DND-41 (cell line): ENCODE data around the gene EXO1.

Source experiments
- ATAC-seq: fragments of 200-7000 bp; cut with Tn5 transposase; 3 replicates; pipeline ENCODE4 v1.9.1; 2021; ENCODE audit warnings: low read depth; ENCODE audit not compliant: insufficient read depth
- DNase-seq: peaks from one replicate; pipeline ENCODE4 v3.0.0-alpha.2; 2020
- H2AFZ ChIP-seq: 2 replicates; pipeline ENCODE4 v1.6.0; 2012; ENCODE audit warnings: low read depth, low read length
- H3K27ac ChIP-seq: 2 replicates; pipeline ENCODE4 v1.5.1; 2012; ENCODE audit warnings: low read length, inconsistent platforms
- H3K27me3 ChIP-seq: fragments of 200-600 bp; sonication (generic); 2 replicates; pipeline ENCODE4 v1.6.0; 2012; ENCODE audit warnings: low read length, mild to moderate bottlenecking, inconsistent platforms; ENCODE audit not compliant: insufficient read depth, poor library complexity
- H3K36me3 ChIP-seq: 2 replicates; pipeline ENCODE4 v1.5.1; 2012; ENCODE audit warnings: low read length, inconsistent platforms; ENCODE audit not compliant: insufficient read depth
- H3K4me1 ChIP-seq: 2 replicates; pipeline ENCODE4 v1.5.1; 2012; ENCODE audit warnings: mild to moderate bottlenecking, low read length; ENCODE audit not compliant: insufficient read depth
- H3K4me2 ChIP-seq: 2 replicates; pipeline ENCODE4 v1.6.0; 2012; ENCODE audit warnings: mild to moderate bottlenecking, moderate library complexity, low read length, inconsistent platforms; ENCODE audit not compliant: insufficient read depth
- H3K4me3 ChIP-seq, 2 experiments: fragments of 200-600 bp in 1 of 2; shearing (Covaris generic) in 1 of 2; 2 replicates each; pipeline ENCODE4 v1.5.1; 2012 to 2016; ENCODE audit warnings: inconsistent platforms in 2 of 2, low read length in 2 of 2, mild to moderate bottlenecking in 2 of 2, low read depth in 1 of 2, moderate library complexity in 1 of 2
- H3K79me2 ChIP-seq: 2 replicates; pipeline ENCODE4 v1.6.0; 2012; ENCODE audit warnings: low read length, inconsistent platforms; ENCODE audit not compliant: insufficient read depth
- H3K9ac ChIP-seq: 2 replicates; pipeline ENCODE4 v1.6.0; 2012; ENCODE audit warnings: low read depth, mild to moderate bottlenecking, inconsistent platforms, low read length, moderate library complexity
- H3K9me3 ChIP-seq: 2 replicates; pipeline ENCODE4 v1.5.1; 2012; ENCODE audit warnings: low read length, moderate library complexity, mild to moderate bottlenecking, inconsistent platforms; ENCODE audit not compliant: insufficient read depth, severe bottlenecking
- H4K20me1 ChIP-seq: 2 replicates; pipeline ENCODE4 v1.6.0; 2012; ENCODE audit warnings: low read length; ENCODE audit not compliant: insufficient read depth
- CTCF ChIP-seq: IDR thresholded peaks from 2 replicates; pipeline ENCODE4 v1.5.1; 2012; ENCODE audit warnings: borderline replicate concordance, low read length, moderate library complexity, mild to moderate bottlenecking; ENCODE audit not compliant: poor library complexity, severe bottlenecking; ENCODE audit errors: extremely low read depth
- EZH2 ChIP-seq: IDR thresholded peaks from 3 replicates; pipeline ENCODE4 v1.6.1; 2012; ENCODE audit warnings: borderline replicate concordance, low read depth, mild to moderate bottlenecking, moderate library complexity, low read length, inconsistent platforms; ENCODE audit not compliant: severe bottlenecking

Gene EXO1

GRCh38 chr1:241918879-241919278 is 70.9 kb downstream of the EXO1 start:
- ATAC-seq (no peak), DNase-seq (no peak)
- no peak for TF ChIP-seq EZH2
- TF ChIP-seq CTCF = no peak
- Histone ChIP-seq H3K9me3 (no peaks in the 10 kb centered on the region), H3K4me2 (no peak overlapping the region), H4K20me1 (no peaks in the 10 kb centered on the region), H2AFZ (no peak overlapping the region), H3K36me3 (no peaks in the 10 kb centered on the region), H3K27me3 (no peaks in the 10 kb centered on the region), H3K9ac (no peak overlapping the region), H3K4me1 (no peaks in the 10 kb centered on the region), H3K4me3 (no peak overlapping the region), H3K79me2 (no peaks in the 10 kb centered on the region), H3K27ac (no peak overlapping the region)

GRCh38 chr1:241924080-241924808 is 76.2 kb downstream of the EXO1 start:
- no peaks in the 10 kb centered on the region for H4K20me1 ChIP-seq
- ATAC-seq (no peak), DNase-seq (no peak)
- H3K9me3 ChIP-seq = no peaks in the 10 kb centered on the region
- H3K9ac ChIP-seq = no peak overlapping the region
- H3K36me3 ChIP-seq = no peaks in the 10 kb centered on the region
- no peaks in the 10 kb centered on the region for H3K4me1 ChIP-seq
- TF ChIP-seq EZH2 = no peak
- no peak for TF ChIP-seq CTCF
- no peak overlapping the region for H3K4me3 ChIP-seq
- no peaks in the 10 kb centered on the region for H3K79me2 ChIP-seq
- H3K27me3 ChIP-seq = no peaks in the 10 kb centered on the region
- H2AFZ ChIP-seq = no peak overlapping the region
- no peak overlapping the region for H3K4me2 ChIP-seq
- H3K27ac ChIP-seq = no peak overlapping the region

- H3K4me3 ChIP-seq = no peak overlapping the region
- no peak overlapping the region for H3K27ac ChIP-seq
- no peaks in the 10 kb centered on the region for H3K4me1 ChIP-seq
- H3K9me3 ChIP-seq = no peaks in the 10 kb centered on the region
- H3K36me3 ChIP-seq = no peaks in the 10 kb centered on the region
- TF ChIP-seq EZH2 (no peak), CTCF (no peak)
- no peaks in the 10 kb centered on the region for H3K27me3 ChIP-seq
- ATAC-seq (no peak), DNase-seq (no peak)
- H3K4me2 ChIP-seq = no peak overlapping the region
- no peaks in the 10 kb centered on the region for H4K20me1 ChIP-seq
- no peaks in the 10 kb centered on the region for H3K79me2 ChIP-seq
- H3K9ac ChIP-seq = no peak overlapping the region
- H2AFZ ChIP-seq = no peak overlapping the region
These were observed 78.1 kb downstream of the EXO1 start for GRCh38 chr1:241926141-241926540.
